Posterior vena cava (tissue), 2 donors: ENCODE measurements around the gene EFR3B. TPM values are rescaled to one million over a fixed set of nuclear protein-coding genes. Genes with fewer than 3 reads are reported as not detected.
A peak's percentile ranks its signal among the peaks of the same experiment; 100 is the strongest.
"Not testable (repeated sequence)": the region's sequence is repeated elsewhere in the genome, so short reads cannot be mapped to it uniquely, and the experiment has no call there.

Source experiments
- DNase-seq: peaks from one replicate; pipeline ENCODE4 v3.0.0-alpha.2; 2020; ENCODE audit warnings: low spot score
- intact Hi-C, 2 donors: fragments of 100-400 bp; cut with DNase I; formaldehyde crosslinking; loops; one replicate each; pipeline versions ENCODE4 v1.14.1 to v1.14.2; 2022 to 2023
- total RNA-seq, 2 donors: library from RNA; stranded (reverse); fragmentation: NEBNext Ultra II Directional; extraction: Animal tissue kit (Norgen Biotek cat#: 25700); gene quantifications; one replicate each; pipeline ENCODE4 v1.2.1, GENCODE V29; 2021
- donor health status: DM: yes; HTN: yes; CAD: no.
- donor health status: DM: yes; HTN: yes; CAD: no.

EFR3B gene
- total RNA-seq, 2 donors from 2014 or later = 1.7 TPM

DNA sequence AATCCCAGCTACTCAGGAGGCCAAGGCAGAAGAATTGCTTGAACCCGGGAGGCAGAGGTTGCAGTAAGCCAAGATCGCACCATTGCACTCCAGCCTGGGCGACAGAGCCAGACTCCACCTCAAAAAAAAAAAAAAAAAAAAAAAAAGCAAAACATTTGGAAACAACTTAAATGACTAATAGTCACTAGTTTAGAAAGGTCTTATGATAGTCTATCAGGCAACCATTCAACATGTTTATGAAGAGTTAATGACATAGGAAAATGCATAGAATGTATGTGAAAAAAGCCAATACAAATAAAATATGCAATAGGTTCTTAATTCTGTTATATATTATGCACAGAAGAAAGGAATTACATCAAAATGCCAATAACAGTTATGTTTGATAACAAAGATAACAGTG, 85.2 kb downstream of the EFR3B start:
- intact Hi-C loops, DNase-seq: not testable (repeated sequence)

DNA sequence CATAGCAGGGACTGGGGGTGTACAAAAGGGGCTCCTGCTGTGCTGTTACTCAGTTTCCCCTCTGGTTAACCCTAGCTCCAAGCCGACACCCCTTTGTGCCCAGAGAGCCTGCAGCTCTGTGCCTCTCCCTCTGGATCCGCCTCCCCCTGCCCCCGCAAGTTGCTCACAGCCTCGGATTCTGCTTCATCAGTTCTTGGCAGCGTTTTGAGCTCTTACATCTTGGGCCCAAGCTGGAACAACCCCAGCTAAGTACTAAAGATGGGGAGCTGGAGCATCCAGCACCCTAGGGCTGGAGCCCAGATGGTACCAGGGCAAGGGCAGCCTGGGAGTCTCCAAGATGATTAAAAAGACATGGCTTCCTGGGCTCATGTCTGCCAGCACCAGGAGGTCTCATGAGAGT, 85.8 kb downstream of the EFR3B start:
- no peak for DNase-seq
- intact Hi-C loops = no loop called here

DNA sequence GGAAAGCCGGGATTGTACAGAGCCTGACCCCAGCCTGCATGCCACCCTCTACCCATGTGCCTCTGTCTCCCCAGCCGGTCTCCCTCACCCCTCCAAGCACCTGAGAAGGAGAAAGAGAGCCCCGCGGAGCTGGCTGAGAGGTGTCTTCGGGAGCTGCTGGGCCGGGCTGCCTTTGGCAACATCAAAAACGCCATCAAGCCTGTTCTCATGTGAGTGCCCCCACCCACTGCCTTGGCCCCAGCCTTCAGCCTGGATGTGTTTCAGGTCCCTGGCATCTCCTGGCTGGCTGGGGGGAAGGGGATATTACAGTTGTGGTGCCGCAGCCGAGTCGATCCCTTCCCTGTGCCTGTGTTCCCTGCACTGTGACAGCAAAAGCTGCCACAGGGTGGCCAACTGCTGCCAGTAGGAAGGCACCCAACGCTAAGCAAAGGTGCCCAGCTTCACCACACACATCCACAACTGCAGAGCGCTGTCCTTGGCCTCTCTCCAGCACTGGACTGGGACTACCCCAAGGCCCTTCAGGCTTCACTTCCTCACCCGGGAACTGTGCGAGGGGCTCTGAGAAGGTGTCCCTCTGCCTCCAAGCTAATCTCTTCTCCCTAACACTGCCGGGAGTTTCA, 88.1 kb downstream of the EFR3B start:
- intact Hi-C loops = loop anchor here (1.0 to 2.0 kb wide), 2 partner anchors 155 kb away; no protein-coding TSS in a partner anchor
- no peak for DNase-seq

DNA sequence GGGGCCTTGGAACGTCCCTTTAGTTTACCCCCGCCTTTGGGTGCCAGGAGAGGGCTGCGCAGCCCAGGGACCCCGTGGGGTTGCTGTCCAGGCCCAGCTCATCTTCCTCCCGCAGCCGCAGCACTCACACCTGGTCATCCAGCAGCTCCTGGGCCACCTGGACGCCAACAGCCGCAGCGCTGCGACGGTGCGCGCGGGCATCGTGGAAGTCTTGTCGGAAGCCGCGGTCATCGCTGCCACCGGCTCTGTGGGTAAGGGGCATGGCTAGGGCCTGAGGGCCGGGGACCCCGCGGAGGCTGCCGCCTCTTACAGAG, 89.3 kb downstream of the EFR3B start:
- intact Hi-C loops = loop anchor here in 1 of 2 donors (2.0 kb wide), 1 partner anchor 156 kb away; no protein-coding TSS in a partner anchor

DNA sequence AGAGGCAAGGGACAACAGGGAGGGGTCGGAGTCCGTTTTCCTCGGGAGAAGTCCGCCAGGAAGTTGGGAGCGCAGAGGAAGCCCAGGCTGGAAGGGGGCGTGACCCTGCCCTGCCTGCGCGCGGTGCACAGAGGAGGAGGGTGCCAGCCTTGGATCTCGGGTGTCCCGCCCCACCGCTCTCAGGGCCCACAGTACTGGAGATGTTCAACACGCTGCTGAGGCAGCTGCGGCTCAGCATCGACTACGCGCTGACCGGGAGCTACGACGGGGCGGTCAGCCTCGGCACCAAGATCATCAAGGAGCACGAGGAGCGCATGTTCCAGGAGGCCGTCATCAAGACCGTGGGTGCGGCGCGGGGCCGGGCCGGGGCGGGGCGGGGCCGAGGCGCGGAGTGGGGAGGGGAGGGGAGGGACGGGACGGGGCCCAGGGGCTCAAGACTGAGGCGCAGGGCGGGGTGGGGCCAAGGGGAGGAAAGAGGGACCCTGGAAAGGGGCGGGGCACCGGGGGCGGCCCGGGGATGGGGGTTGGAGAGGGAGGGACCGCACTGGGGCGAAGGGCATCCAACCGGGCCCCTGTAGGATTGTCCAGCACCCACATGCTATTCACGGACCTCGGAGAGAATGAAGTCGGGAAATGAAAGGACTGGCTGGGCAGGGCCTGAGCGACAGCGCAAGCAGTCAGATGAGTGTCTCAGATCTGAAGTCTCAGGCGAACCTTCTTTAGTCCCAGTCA, 89.9 kb downstream of the EFR3B start:
- intact Hi-C loops = loop anchor here in 1 of 2 donors (2.0 kb wide), 1 partner anchor 157 kb away; no protein-coding TSS in a partner anchor
- no peak for DNase-seq

More for the DNA sequence above, 89.3 kb downstream of the EFR3B start:
- DNase-seq = no peak

DNA sequence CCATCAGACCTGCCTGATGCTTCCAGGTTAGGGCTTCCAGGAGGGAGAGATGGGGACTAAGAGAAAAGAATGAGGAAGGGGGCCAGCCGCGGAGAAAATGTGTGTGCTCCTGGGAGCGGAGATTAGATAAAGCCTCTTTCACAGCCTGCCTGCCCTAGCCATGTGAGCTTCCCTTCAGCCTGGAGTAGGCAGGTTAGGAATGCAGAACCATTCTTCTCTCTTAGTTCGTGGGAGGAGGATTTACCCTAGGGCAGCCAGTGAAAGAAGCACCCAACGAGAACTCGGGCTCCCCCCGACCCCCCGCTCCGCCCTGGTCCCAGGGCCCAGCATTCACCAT, 90.4 kb downstream of the EFR3B start:
- intact Hi-C loops = no loop called here
- no peak for DNase-seq

DNA sequence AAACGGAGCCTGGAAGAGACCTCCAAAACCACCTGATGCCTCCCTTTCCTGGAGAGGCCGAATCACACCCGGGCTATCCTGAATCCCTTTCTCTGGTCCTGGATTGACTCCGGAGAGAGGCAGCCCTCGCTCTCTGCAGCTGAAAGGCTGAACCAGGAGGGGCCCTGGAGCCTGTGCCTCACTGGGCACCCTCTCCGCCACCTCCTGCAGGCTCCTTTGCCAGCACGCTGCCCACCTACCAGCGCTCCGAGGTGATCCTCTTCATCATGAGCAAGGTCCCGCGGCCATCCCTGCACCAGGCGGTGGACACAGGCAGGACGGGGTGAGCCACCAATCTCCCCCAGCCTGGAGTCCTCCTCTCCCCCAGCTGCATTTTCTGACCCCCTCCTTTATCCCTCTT, 90.8 kb downstream of the EFR3B start:
- intact Hi-C loops = no loop called here
- DNase-seq = no peak

DNA sequence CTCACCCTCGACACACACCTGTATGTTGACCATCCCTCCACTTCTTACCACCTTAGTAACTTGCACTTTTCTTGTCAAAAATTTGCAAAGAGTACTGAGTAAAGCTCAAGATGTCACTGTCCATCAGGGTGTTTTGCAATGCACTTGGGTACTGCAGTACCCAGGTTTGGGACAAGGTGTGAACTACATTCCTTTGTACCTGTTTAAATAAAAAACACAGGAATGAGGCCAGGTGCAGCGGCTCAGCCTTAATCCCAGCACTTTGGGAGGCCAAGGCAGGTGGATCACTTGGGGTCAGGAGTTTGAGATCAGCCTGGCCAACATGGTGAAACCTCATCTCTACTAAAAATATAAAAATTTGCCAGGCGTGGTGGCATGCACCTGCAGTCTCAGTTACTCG, 98.7 kb downstream of the EFR3B start:
- DNase-seq, intact Hi-C loops: not testable (repeated sequence)

DNA sequence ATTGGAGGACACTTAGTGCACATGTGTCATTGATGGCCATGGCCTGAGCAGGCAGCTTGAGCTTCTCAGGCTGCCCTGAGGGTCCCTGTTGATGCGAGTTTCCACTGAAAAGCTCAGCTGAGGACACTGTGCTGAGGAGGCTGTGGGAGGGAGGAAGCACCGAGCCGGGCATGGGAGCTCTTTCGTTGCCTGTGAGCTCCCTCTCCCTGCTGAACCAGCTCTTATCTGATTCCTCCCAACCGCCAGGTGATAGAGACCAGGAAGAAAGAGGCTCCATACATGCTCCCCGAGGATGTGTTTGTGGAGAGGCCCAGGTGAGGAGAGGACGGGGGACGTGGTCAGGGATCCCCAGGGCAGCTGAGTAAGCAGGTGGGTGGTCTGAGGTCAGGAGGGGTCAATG, 99.2 kb downstream of the EFR3B start:
- intact Hi-C loops = no loop called here
- DNase-seq = no peak

DNA sequence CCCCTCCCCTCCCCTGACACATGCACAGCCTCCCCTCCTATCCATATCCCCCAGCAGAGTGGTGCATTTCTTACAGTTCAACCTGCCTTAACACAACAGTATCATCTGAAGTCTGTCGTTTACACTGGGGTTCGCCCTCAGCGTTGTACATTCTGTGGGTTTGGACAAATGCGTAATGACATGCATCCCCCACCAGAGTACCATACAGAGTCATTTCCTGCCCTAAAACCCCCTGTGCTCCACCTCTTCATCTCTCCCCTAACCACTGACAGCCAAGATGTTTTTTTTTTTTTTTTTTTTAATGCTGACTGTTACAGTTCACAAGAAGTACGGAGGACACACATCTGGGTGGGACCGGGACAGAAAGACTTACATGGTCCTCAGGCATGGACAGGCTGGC, 103.9 kb downstream of the EFR3B start:
- DNase-seq = no peak
- intact Hi-C loops = no loop called here

DNA sequence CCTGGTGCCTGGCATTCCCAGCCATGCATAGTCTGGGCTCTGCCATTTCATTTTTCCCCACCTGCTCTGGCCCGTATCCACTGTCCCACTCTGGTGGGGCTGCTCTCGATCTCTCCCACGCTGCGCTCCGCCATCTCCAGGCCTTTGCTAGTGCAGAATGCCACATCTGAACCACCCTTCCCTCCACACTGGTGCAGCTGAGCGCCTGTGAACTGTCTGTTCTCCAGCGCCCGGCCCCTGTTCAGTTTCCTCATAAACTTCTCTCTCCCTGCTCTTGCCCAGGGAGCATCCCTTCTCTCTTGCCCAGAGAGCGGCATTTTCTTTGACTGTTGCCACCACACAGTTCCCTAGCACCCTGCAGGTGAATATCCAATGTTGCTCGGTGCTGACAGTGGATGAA, 105.0 kb downstream of the EFR3B start:
- no peak for DNase-seq
- intact Hi-C loops = no loop called here

DNA sequence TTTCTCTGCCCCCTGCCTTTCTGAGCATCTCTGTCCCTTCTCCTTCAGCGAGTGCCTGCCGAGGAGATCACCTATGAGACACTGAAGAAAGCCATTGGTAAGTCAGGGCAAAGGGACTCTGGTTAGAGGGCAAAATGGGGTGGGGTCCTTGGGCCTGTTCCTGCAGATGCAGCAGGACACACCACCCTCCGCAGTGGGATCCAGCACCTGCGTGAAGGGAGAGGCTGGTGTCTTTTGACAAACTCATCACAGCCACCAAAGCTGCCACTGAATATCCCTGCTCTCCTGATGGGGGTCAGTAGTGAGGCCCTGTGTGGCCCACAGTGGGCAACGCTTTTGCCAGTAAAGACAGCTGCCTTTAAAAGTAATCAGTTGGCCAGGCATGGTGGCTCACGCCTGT, 107.8 kb downstream of the EFR3B start:
- DNase-seq = no peak
- intact Hi-C loops = no loop called here

DNA sequence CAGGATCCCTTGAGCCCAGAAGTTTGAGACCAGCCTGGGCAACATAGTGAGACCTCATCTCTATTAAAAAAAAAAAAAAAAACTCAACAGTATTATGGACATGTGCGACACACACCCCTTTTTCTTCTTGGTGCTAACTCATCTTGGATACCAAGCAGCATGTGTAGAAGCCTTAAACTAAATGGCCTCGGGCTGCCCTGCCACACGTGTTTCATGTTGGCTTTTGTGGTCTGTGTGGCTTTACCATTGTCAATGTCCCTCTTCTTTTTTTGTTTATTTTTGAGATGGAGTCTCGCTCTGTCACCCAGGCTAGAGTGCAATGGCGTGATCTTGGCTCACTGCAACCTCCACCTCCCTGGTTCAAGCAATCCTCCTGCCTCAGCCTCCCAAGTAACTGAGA, 109.1 kb downstream of the EFR3B start:
- intact Hi-C loops = not testable (repeated sequence)

DNA sequence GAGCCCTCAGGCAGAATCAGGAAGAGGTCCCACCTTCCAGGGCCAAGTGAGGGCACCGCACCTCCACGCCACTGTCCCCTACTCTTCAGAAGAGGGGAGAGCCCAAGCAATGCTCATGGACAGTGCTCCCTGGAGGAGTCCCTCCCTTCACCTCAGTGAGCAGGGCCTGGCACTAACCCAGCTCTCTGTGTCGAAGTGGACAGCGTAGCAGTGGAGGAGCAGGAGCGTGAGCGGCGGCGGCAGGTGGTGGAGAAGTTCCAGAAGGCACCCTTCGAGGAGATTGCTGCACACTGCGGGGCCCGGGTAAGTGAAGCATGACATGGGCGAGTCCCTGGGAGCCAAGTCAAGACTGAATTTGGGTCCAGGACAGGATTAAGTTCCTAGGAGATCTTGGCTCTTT, 109.8 kb downstream of the EFR3B start:
- DNase-seq = no peak
- intact Hi-C loops = no loop called here

More for the DNA sequence above, 109.1 kb downstream of the EFR3B start:
- not testable (repeated sequence) for DNase-seq

DNA sequence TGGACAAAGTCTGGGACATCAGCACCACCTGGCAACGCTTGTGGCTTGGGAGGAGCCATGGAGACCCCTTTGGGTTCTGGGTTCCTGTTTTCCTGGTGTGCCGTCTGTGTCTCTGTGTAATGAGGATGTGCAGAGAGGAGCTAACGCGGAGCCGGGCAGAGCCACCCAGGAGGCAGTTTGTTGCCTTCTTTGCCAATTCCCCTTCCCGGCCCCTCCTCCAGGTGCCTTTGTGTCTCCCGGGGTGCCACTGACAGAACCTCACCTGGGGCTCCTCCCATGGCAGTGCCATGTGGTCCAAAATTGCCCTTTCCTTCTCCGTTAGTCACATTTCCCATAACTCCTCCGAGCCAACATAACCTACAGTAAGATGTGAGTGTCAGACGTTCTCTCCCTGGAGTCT, 113.5 kb downstream of the EFR3B start:
- no peak for DNase-seq
- intact Hi-C loops = no loop called here

DNA sequence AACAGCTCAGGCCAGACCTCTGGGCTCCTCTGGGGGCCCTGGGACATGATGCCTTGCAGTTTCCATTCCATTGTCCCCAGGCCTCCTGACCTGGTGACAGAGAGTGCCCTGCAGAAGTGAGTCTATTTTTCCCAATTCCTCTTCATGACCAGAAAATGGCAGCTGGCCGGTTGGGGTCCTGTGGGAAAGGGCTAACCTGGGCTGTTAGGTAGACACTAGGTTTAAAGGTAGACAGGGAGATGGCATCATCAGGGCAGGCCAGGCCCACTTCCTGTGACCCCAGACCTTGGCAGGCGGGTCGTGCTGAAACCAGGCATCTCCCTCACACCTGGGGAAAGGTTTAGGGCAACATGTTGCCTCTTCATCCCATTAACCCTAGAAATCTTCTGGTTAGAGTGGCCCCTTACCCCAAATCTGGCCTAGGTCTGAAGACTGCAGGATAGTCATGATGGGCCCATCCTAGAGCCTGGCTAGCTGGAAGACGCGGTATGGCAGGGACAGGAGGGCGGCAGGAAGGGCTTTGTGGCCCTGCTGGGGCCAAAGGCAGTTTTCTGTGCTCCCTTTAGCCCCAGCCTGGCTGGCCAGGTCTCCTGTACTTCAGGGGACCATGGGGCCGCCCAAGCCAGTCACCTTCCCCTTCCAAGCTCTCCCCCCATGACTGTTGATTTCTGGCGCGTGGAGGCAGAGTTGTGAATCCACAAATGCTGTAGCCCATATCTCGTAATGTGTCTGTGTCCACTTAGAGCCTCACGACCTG, 116.4 kb downstream of the EFR3B start:
- DNase-seq = peak; percentile 53
- intact Hi-C loops = no loop called here

DNA sequence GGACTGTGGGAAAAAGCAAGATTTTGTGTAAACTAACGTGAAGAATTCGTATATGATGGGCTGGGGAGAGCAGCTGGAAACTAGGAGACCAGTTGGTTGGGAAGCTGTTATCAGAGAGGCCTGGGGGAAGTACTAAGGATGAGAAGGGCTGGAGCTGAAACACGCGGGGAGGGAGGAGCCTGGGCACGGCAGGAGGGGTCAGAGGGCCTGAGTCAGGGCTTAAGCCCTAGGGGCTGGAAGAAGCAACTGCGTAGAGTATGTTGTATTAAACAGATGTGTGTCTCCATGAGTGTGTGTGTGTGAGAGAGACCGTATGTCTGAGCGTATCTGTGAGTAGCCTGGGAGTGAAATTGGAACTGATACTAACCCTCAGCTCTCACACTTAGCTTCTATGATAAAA, 118.1 kb downstream of the EFR3B start:
- DNase-seq = peak; percentile 50
- intact Hi-C loops = no loop called here

DNA sequence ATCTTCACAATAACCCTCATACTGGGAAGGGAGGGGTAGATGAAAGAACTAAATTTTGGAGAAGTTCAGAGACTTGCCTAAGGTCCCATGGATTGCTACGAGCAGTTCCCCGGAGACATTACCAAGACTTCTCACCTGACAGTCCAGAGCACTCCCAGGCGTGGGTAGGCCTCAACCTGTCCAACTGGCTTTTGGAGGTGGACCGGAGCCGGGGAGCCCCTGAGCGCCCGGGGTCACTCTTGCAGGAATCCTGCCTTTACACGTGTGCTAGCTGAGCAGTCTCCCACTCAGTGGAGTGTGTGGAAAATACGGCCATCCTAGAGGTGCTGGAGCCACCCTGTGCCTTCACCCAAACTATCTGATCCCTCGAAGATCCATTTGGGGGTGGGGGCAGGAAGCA, 118.5 kb downstream of the EFR3B start:
- intact Hi-C loops = no loop called here

DNA sequence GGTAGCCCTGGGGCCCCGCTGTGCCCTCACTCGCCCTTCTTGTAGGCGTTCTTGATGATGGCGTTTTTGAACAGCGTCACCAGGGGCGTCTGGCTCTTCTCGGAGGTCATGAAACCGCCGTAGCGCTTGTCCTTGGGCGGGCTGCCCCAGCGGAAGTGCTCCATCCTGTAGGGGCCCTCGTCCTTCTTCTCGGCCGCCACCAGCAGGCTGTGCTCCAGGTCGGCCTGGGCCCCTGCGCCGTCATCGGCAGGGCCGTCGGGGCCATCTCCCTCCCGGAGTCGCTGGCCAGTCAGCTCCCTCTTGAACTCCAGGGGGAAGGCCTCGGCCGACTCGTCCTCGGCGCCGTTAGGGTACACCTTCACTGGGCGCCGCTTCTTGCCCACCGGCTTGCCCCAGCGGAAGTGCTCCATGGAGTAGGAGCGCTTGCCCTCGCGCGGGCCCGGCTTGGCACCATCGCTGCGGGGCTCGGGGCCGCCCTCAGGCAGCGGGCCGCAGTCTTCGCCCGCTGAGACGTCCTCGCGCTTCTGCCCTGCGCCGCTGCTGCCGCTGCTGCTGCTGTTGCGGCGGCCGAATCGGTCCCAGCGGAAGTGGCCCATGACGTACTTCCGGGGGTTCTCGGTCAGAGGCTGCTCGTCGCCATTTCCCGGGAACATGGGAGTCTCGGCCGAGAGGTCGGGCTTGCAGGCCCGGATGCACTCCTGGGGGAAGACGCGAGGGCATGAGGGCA, 119.3 kb downstream of the EFR3B start:
- peak; percentile 93 for DNase-seq
- intact Hi-C loops = no loop called here

More for the DNA sequence above, 118.5 kb downstream of the EFR3B start:
- peak; percentile 58 for DNase-seq

DNA sequence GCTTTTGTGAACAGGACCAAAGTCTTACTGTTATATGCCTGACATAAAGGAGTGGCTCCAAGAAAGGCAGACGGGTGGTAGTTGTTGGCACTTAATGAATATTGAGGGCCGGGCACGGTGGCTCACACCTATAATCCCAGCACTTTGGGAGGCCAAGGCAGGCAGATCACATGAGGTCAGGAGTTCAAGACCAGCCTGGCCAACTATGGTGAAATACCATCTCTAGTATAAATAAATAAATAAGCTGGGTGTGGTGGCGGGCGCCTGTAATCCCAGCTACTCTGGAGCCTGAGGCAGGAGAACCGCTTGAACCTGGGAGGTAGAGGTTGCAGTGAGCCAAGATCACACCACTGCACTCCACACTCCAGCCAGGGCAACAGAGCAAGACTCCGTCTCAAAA, 120.2 kb downstream of the EFR3B start:
- intact Hi-C loops = not testable (repeated sequence)
- peak; percentile 35 for DNase-seq
